HEK293T (cell line): ENCODE results near the gene KIF26B.

Experiments used
- CTCF ChIA-PET: fragments of 350-600 bp; formaldehyde crosslinking; extraction: SDS; loops from one replicate; lab custom pipeline; 2021; ENCODE audit warnings: antibody characterized with exemption, inconsistent platforms; lab: Yijun Ruan, JAX
- POLR2A ChIA-PET: fragments of 350-600 bp; formaldehyde crosslinking; extraction: SDS; loops from one replicate; lab custom pipeline; 2020; ENCODE audit warnings: antibody characterized with exemption, inconsistent platforms; lab: Yijun Ruan, JAX
- DNase-seq: peaks from one replicate; pipeline ENCODE4 v3.0.0; 2012; ENCODE audit warnings: mixed read lengths; ENCODE audit errors: extremely low spot score
- ARNT ChIP-seq: fragments of 450-650 bp; IDR thresholded peaks from 2 replicates; pipeline ENCODE4 v1.6.1; 2017; ENCODE audit warnings: mild to moderate bottlenecking
- BHLHE40 ChIP-seq: fragments of 450-650 bp; IDR thresholded peaks from 2 replicates; pipeline ENCODE4 v1.6.1; 2016; ENCODE audit warnings: mild to moderate bottlenecking, moderate library complexity, borderline replicate concordance
- CTBP1 ChIP-seq: fragments of 450-650 bp; IDR thresholded peaks from 2 replicates; pipeline ENCODE4 v1.6.1; 2016; ENCODE audit warnings: borderline replicate concordance
- ELF4 ChIP-seq: fragments of 450-650 bp; IDR thresholded peaks from 2 replicates; pipeline ENCODE4 v1.6.1; 2017; ENCODE audit warnings: antibody characterized with exemption
- FOXA1 ChIP-seq: fragments of 450-650 bp; IDR thresholded peaks from 2 replicates; pipeline ENCODE4 v1.6.1; 2016; ENCODE audit warnings: mild to moderate bottlenecking
- FOXK2 ChIP-seq: fragments of 450-650 bp; IDR thresholded peaks from 2 replicates; pipeline ENCODE4 v1.6.1; 2016; ENCODE audit warnings: mild to moderate bottlenecking
- FOXM1 ChIP-seq: fragments of 450-650 bp; IDR thresholded peaks from 2 replicates; pipeline ENCODE4 v1.6.1; 2017; ENCODE audit warnings: mild to moderate bottlenecking, borderline replicate concordance
- HDGF ChIP-seq: fragments of 450-650 bp; IDR thresholded peaks from 2 replicates; pipeline ENCODE4 v1.6.1; 2017; ENCODE audit warnings: antibody characterized with exemption, borderline replicate concordance
- L3MBTL2 ChIP-seq: fragments of 450-650 bp; conservative IDR thresholded peaks from 2 replicates; pipeline ENCODE4 v1.6.1; 2016; ENCODE audit warnings: mild to moderate bottlenecking
- LEF1 ChIP-seq: fragments of 450-650 bp; IDR thresholded peaks from 2 replicates; pipeline ENCODE4 v1.6.1; 2017; ENCODE audit warnings: mild to moderate bottlenecking, borderline replicate concordance
- NFRKB ChIP-seq: fragments of 450-650 bp; IDR thresholded peaks from 2 replicates; pipeline ENCODE4 v1.6.1; 2016; ENCODE audit warnings: mild to moderate bottlenecking, moderate library complexity
- SP1 ChIP-seq: fragments of 450-650 bp; IDR thresholded peaks from 2 replicates; pipeline ENCODE4 v1.6.1; 2017
- SUZ12 ChIP-seq: fragments of 450-650 bp; IDR thresholded peaks from 2 replicates; pipeline ENCODE4 v1.6.1; 2016; ENCODE audit warnings: mild to moderate bottlenecking
- TARDBP ChIP-seq: fragments of 450-650 bp; IDR thresholded peaks from 2 replicates; pipeline ENCODE4 v1.6.1; 2016
- ZNF384 ChIP-seq: fragments of 450-650 bp; IDR thresholded peaks from 2 replicates; pipeline ENCODE4 v1.6.1; 2016
- TF ChIP-seq, protein P1 (sequence below): fragments of 450-650 bp; IDR thresholded peaks from 2 replicates; pipeline ENCODE4 v1.6.1; 2016

Gene KIF26B

DNA sequence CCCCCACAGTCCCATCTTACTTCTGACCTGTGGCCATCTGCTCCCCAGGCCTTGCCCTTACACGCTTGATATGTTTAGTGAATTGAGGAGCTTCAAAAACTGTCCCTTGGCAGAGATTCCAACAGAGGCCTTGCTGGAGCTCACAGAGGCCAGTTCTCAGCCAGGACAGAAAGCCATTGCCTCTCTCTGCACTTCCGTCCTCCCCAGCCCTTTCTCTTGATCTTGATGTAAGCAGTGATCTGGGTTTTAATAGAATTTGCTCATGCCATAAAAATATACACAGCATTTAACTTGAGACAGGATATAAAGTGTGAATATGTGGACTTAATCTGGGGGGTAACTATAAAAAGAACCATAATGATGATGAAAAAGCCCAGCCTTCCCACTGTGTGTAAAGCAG, 453.5 kb downstream of the KIF26B start:
- POLR2A ChIA-PET, result no interaction called here
- CTCF ChIA-PET, result no interaction called here

DNA sequence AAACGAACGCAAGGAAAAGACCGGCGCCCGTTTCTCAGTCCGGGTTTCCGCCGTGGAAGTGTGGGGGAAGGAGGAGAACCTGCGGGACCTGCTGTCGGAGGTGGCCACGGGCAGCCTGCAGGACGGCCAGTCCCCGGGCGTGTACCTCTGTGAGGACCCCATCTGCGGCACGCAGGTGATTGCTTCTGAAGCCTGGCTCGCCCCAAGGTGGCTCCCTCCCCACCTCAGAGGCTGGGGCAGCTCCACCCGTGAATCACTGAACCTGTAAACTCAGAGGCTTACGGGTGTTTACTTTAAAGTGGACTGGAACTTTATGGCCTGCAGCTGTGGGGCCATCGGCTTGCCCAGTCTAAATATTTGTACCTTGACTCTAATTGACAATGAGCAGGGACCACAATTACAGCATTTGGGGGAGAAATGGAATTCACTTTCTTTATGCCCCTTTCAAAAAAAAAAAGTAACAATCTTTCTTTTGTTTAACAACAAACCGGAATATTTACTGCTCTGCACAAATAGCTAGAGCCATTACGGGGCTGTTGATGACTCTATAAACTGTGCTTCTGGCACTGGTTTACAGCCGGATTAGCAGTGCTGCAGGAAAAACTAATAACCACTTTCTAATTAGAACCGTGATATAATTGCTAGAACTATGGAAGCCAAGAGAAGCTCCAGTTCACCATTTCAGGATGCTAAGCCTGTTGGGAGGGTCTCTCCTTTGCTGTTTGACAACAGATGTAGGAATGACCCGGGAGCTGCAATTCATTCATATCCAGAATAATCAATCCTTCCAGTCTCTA, 454.8 kb downstream of the KIF26B start:
- DNase-seq, result no peak
- ChIA-PET POLR2A (no interaction called here), CTCF (no interaction called here)
- TF ChIP-seq NFRKB, result no peak
- no peak for TF ChIP-seq L3MBTL2
- no peak for TF ChIP-seq HDGF
- TF ChIP-seq, protein P1, sequence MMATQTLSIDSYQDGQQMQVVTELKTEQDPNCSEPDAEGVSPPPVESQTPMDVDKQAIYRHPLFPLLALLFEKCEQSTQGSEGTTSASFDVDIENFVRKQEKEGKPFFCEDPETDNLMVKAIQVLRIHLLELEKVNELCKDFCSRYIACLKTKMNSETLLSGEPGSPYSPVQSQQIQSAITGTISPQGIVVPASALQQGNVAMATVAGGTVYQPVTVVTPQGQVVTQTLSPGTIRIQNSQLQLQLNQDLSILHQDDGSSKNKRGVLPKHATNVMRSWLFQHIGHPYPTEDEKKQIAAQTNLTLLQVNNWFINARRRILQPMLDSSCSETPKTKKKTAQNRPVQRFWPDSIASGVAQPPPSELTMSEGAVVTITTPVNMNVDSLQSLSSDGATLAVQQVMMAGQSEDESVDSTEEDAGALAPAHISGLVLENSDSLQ, result no peak
- TF ChIP-seq CTBP1, result no peak
- no peak for TF ChIP-seq LEF1

More for the DNA sequence above, 453.5 kb downstream of the KIF26B start:
- DNase-seq, result no peak
- TF ChIP-seq BHLHE40, result no peak
- no peak for TF ChIP-seq NFRKB
- no peak for TF ChIP-seq FOXK2
- no peak for TF ChIP-seq FOXM1
- TF ChIP-seq FOXA1, result no peak
- TF ChIP-seq, protein P1, result no peak
- no peak for TF ChIP-seq ZNF384
- TF ChIP-seq HDGF, result no peak
- no peak for TF ChIP-seq CTBP1
- no peak for TF ChIP-seq SP1
- TF ChIP-seq L3MBTL2, result no peak
- no peak for TF ChIP-seq LEF1
- TF ChIP-seq ARNT, result no peak
- TF ChIP-seq TARDBP, result no peak
- no peak for TF ChIP-seq ELF4
- TF ChIP-seq SUZ12, result no peak

DNA sequence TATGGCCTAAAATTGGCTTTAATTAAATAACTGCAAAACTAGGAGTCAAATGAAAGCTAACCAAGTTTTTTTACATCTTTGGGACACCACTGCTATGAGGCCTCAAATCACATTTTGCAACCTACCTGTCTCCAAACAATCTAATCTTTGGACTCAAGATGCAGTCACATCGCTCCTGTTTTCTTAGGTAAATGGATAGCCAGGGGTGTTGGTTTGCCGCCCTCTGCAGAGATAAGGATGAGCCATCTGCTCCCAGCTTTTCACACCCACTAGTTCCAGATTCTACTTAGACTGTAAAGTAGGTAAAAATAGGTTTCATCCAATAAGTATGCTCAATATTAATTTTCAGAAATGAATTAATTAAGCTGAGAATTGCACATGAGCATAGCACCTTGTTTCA, 456.5 kb downstream of the KIF26B start:
- DNase-seq, result no peak
- POLR2A ChIA-PET, result no interaction called here
- TF ChIP-seq, protein P1, result no peak
- TF ChIP-seq ZNF384, result no peak
- no peak for TF ChIP-seq BHLHE40
- no peak for TF ChIP-seq CTBP1
- CTCF ChIA-PET, result no interaction called here

DNA sequence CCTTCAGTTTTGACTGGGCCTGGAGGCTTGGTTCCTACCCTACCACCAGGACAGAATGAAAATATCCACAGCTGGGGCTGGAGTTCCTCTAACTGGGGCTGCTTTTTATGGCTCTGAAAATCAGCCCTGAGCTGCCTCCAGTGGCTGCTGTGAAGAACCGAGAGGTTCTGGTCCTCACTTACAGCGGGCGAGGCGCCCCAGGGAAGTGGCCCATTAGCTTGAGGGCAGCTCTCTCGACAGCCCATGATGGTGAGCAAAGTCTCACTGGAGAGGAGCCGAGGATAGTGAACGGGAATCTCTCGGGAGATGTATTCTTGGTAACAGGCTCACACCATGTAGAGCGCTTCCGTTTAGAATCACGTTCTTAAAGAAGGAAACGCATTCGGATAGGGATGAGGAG, 459.7 kb downstream of the KIF26B start:
- DNase-seq, result no peak
- ChIA-PET CTCF (no interaction called here), POLR2A (no interaction called here)
- TF ChIP-seq ELF4 (no peak), TARDBP (no peak), LEF1 (no peak), ARNT (no peak), ZNF384 (no peak), L3MBTL2 (no peak), NFRKB (no peak), FOXK2 (no peak), HDGF (no peak), BHLHE40 (no peak), FOXM1 (no peak), SUZ12 (no peak), FOXA1 (no peak), CTBP1 (no peak)
- TF ChIP-seq, protein P1, result no peak

DNA sequence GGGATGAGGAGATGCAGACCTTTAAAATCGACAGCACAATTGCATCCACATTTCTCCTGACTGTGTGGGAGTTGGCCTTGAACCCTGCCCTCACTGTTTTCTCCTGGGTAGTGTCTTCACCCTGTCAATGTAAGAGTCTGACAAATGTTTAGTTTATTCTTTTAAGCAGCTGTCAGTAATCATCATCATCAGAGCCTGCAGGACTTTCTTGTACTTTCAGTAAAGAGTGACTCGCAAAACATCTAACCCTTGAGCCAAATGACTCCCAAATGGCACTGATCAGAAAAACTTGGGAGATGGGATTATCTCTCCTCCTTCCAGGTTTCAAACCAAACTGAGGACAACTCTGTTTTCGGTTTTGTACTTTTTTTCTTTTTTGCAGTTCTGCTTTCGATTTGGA, 460.2 kb downstream of the KIF26B start:
- DNase-seq, result no peak
- TF ChIP-seq ELF4 (no peak), LEF1 (no peak), CTBP1 (no peak), HDGF (no peak), FOXM1 (no peak), BHLHE40 (no peak), FOXA1 (no peak), ZNF384 (no peak), FOXK2 (no peak), SUZ12 (no peak), L3MBTL2 (no peak), ARNT (no peak), SP1 (no peak), TARDBP (no peak), NFRKB (no peak)
- TF ChIP-seq, protein P1, result no peak
- ChIA-PET CTCF (no interaction called here), POLR2A (no interaction called here)
